Right atrium auricular region (tissue), 2 donors: ENCODE data around the gene MYO3B. TPM values are rescaled to one million over a fixed set of nuclear protein-coding genes. Genes with fewer than 3 reads are reported as not detected.

Source experiments
- DNase-seq: peaks from one replicate; pipeline ENCODE4 v3.0.0-alpha.2; 2019; ENCODE audit warnings: low spot score
- H3K27ac ChIP-seq, 2 donors: fragments of 200-600 bp; sonication (generic); 1 replicate in 1 of 2; 2 replicates in 1 of 2; pipeline ENCODE4 v1.5.1; 2016 to 2019
- H3K27me3 ChIP-seq, 2 donors: fragments of 200-600 bp; sonication (generic); one replicate each; pipeline versions ENCODE4 v1.5.1 to v1.6.0; 2017 to 2019
- H3K36me3 ChIP-seq: fragments of 200-600 bp; sonication (generic); one replicate; pipeline ENCODE4 v1.5.1; 2016
- H3K4me1 ChIP-seq, 2 donors: fragments of 200-600 bp; sonication (generic); one replicate each; pipeline versions ENCODE4 v1.5.1 to v1.6.0; 2017 to 2019
- H3K4me3 ChIP-seq, 2 donors: fragments of 200-600 bp; sonication (generic); 1 replicate in 1 of 2; 2 replicates in 1 of 2; pipeline ENCODE4 v1.5.1; 2017 to 2019; ENCODE audit warnings: mild to moderate bottlenecking in 1 of 2, moderate library complexity in 1 of 2
- H3K9me3 ChIP-seq, 2 donors: fragments of 200-600 bp; sonication (generic); one replicate each; pipeline ENCODE4 v1.5.1; 2019
- CTCF ChIP-seq, 2 donors: fragments of 200-600 bp; sonication (generic); IDR thresholded peaks; one replicate each; pipeline ENCODE4 v1.5.1; 2019; ENCODE audit warnings: antibody characterized with exemption in 2 of 2
- total RNA-seq, 2 donors: library from RNA; depleted of rRNA; stranded (reverse); fragments of >200 nt; gene quantifications; one replicate each; pipeline ENCODE4 v1.1.0, GENCODE V29; 2016

The MYO3B gene
- total RNA-seq, 2 donors from 2014 or later: not detected

DNA sequence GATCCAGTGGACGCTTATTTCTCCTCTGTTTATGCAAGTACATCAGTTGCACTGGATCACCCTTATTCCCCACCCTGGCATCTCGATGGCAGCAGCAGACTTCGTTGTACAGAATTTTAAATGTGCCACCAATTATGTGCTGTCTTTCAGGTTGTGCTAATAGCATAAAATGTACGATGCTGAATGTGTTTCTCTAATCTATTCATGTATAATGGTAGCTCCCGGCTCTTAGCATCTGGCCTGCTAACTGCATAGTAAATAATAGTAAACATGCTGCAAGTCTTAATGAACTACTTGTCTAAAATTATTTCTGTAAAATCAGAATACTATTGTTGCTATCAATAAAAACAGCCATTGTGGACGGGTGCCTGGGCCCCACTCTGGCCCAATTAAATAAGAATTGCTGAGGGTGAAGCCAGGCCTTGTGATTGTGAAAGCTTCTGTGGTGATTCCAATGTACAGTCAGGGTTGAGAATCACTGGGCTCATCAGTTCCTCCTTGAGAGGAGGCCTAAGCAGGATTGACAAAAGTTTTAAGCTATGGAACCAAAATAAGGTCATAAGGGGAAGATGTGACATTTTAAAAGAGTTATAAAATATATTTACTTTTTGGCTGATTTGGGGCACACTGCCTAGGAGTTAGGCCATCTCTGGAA lies 14.4 kb upstream of the MYO3B start:
- Histone ChIP-seq H3K36me3 (no peaks in the 10 kb centered on the region), H3K27me3 (no peaks in the 10 kb centered on the region), H3K4me3 (no peak overlapping the region), H3K4me1 (no peaks in the 10 kb centered on the region), H3K9me3 (no peaks in the 10 kb centered on the region), H3K27ac (no peak overlapping the region)
- no peak for TF ChIP-seq CTCF (IDR thresholded peaks at IDR 0.05)
- no peak for DNase-seq

DNA sequence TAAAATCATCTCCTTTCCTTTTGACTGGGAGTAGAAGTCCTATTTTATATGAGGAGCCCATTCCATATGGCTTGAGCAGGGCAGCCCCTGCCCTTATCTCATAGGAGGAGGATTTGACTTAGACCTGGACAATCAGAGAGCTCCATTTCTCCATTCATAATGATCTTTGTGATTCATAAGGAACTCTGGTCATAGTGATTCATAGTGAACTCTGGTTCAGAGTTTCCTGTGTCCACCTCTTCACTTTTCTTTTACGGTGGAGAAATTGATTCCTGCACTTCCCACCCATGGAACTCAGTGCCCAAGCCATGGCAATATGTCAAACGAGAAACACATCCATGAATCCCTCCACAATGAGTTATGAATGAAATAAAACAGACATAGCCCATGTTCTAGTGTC lies 12.8 kb upstream of the MYO3B start:
- no peak for TF ChIP-seq CTCF (IDR thresholded peaks at IDR 0.05)
- no peak for DNase-seq
- no peak overlapping the region for H3K4me3 ChIP-seq
- no peak overlapping the region for H3K27ac ChIP-seq
- H3K4me1 ChIP-seq: no peaks in the 10 kb centered on the region
- no peaks in the 10 kb centered on the region for H3K9me3 ChIP-seq
- no peaks in the 10 kb centered on the region for H3K36me3 ChIP-seq
- no peaks in the 10 kb centered on the region for H3K27me3 ChIP-seq

DNA sequence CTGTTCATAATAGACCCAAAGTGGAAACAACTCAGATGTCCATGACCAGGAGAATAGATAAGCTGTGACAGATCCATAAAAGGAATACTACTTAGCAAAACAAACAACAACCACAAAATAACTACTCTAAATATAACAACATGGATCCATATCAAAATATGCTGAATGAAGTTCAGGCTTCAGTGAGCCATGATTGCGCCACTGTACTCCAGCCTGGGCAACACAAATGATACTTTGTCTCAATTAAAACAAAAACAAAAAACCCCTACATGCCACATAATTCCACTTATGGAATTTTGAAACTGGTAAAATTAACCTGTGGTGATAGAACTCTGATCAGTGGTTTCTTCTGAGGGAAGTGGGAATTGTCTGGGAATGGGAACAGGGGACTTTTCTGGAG lies 11.2 kb upstream of the MYO3B start:
- H3K4me3 ChIP-seq: no peak overlapping the region
- H3K4me1 ChIP-seq: no peaks in the 10 kb centered on the region
- no peaks in the 10 kb centered on the region for H3K36me3 ChIP-seq
- TF ChIP-seq CTCF (IDR thresholded peaks at IDR 0.05): no peak
- H3K9me3 ChIP-seq: no peaks in the 10 kb centered on the region
- H3K27ac ChIP-seq: no peak overlapping the region
- no peaks in the 10 kb centered on the region for H3K27me3 ChIP-seq
- DNase-seq: no peak

DNA sequence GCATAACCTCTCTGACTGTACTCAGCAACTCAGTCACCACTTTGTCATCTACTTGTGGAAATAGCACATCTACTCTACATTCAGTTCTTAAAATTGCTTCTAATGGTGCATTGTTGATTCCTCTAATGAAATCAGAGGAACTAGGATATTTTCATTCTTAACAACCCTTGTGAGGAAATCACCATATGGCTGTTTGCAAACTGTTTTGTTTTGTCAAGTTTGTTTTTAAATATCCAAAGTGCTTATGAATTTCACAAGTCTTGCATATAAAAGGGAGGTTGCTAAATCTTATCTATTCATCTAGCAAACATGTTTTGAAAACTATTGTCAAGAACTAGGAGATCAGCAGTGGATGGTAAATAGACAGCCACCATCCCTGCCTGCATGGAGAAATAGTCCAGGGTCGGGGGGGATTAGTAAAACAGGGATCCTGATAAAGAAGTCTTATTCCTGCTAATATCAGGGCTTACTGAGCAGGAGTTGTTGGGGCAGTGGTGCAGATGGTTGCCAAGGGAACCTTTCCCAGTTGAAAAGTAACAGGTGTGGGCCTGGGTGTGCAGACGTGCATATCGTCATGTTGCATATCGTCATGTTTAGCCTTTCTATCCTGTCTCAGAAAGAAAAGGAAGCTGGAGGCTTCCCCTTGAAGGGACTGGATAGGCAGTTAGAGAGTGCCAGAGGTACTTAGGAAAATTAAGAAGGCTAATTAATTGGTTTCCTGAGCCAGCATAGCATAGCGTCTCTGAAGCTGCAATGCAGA lies 7.5 kb upstream of the MYO3B start:
- no peaks in the 10 kb centered on the region for H3K27me3 ChIP-seq
- TF ChIP-seq CTCF (IDR thresholded peaks at IDR 0.05): no peak
- H3K27ac ChIP-seq: no peak overlapping the region
- H3K36me3 ChIP-seq: no peaks in the 10 kb centered on the region
- H3K9me3 ChIP-seq: no peaks in the 10 kb centered on the region
- H3K4me3 ChIP-seq: no peak overlapping the region
- no peak for DNase-seq
- no peaks in the 10 kb centered on the region for H3K4me1 ChIP-seq

GRCh38 chr2:170176212-170176611 lies 1.7 kb upstream of the MYO3B start:
- Histone ChIP-seq H3K27me3 (no peaks in the 10 kb centered on the region), H3K4me1 (no peaks in the 10 kb centered on the region), H3K9me3 (no peaks in the 10 kb centered on the region), H3K36me3 (no peaks in the 10 kb centered on the region), H3K4me3 (no peak overlapping the region), H3K27ac (no peak overlapping the region)
- no peak for DNase-seq
- no peak for TF ChIP-seq CTCF (IDR thresholded peaks at IDR 0.05)
